IPS-18c (cell line): ENCODE results near the gene TRPM1.
A peak's percentile ranks its signal among the peaks of the same experiment; 100 is the strongest.

Experiments
- H3K4me3 ChIP-seq: 2 replicates; pipeline ENCODE4 v1.7.0; 2013; ENCODE audit warnings: low read depth, mild to moderate bottlenecking, low read length, moderate library complexity; ENCODE audit not compliant: insufficient read depth
- H3K9me3 ChIP-seq: one replicate; pipeline ENCODE4 v1.6.1; 2013; ENCODE audit warnings: mild to moderate bottlenecking, low read length, moderate library complexity; ENCODE audit not compliant: control insufficient read depth, insufficient read depth

Gene TRPM1

GRCh38 chr15:31016446-31016915 lies 85.0 kb downstream of the TRPM1 start:
- no peaks in the 10 kb centered on the region for H3K9me3 ChIP-seq
- no peak overlapping the region for H3K4me3 ChIP-seq

- H3K9me3 ChIP-seq: no peaks in the 10 kb centered on the region
- no peak overlapping the region for H3K4me3 ChIP-seq
Observed at GRCh38 chr15:31014608-31014925, 87.0 kb downstream of the TRPM1 start.

GRCh38 chr15:31013863-31014607 lies 87.5 kb downstream of the TRPM1 start:
- Histone ChIP-seq H3K9me3 (no peaks in the 10 kb centered on the region), H3K4me3 (no peak overlapping the region)

- no peak overlapping the region for H3K4me3 ChIP-seq
- H3K9me3 ChIP-seq: no peaks in the 10 kb centered on the region
Observed at GRCh38 chr15:31012455-31012854, 89.1 kb downstream of the TRPM1 start.

- Histone ChIP-seq H3K4me3 (no peak overlapping the region), H3K9me3 (no peaks in the 10 kb centered on the region)
Observed at GRCh38 chr15:31010036-31010435, 91.5 kb downstream of the TRPM1 start.

- H3K9me3 ChIP-seq: no peaks in the 10 kb centered on the region
- H3K4me3 ChIP-seq: no peak overlapping the region
Observed at GRCh38 chr15:31005660-31006059, 95.9 kb downstream of the TRPM1 start.

- H3K9me3 ChIP-seq: no peaks in the 10 kb centered on the region
- no peak overlapping the region for H3K4me3 ChIP-seq
Observed at GRCh38 chr15:31004220-31004733, 97.2 kb downstream of the TRPM1 start.

GRCh38 chr15:31001702-31002101 lies 99.8 kb downstream of the TRPM1 start:
- Histone ChIP-seq H3K4me3 (no peak overlapping the region), H3K9me3 (no peaks in the 10 kb centered on the region)

- H3K9me3 ChIP-seq: no peaks in the 10 kb centered on the region
- no peak overlapping the region for H3K4me3 ChIP-seq
Observed at GRCh38 chr15:30999729-31000128, 101.8 kb downstream of the TRPM1 start.

GRCh38 chr15:30997270-30997669 lies 104.3 kb downstream of the TRPM1 start:
- Histone ChIP-seq H3K4me3 (no peak overlapping the region), H3K9me3 (no peaks in the 10 kb centered on the region)

- Histone ChIP-seq H3K9me3 (peaks cover 3% of the 10 kb centered on the region), H3K4me3 (peak overlapping the region; percentile 82)
Observed at GRCh38 chr15:30992249-30992864, 109.2 kb downstream of the TRPM1 start.

GRCh38 chr15:30991255-30992235 lies 110.0 kb downstream of the TRPM1 start, which contains the start of gene MTMR10:
Gene MTMR10 (minus strand): TSS chr15:30991628. CDS start chr15:30991506, 122 bp downstream.
- Histone ChIP-seq H3K4me3 (peak within 1 kb of the TSS; percentile 82), H3K9me3 (peaks cover 3% of the 10 kb centered on the region)

GRCh38 chr15:30990446-30991254 lies 110.9 kb downstream of the TRPM1 start:
- peaks cover 3% of the 10 kb centered on the region for H3K9me3 ChIP-seq
- peak overlapping the region; percentile 82 for H3K4me3 ChIP-seq

- Histone ChIP-seq H3K9me3 (peaks cover 3% of the 10 kb centered on the region), H3K4me3 (no peak overlapping the region)
Observed at GRCh38 chr15:30990036-30990435, 111.5 kb downstream of the TRPM1 start.

- Histone ChIP-seq H3K9me3 (no peaks in the 10 kb centered on the region), H3K4me3 (no peak overlapping the region)
Observed at GRCh38 chr15:30985081-30985531, 116.4 kb downstream of the TRPM1 start.

- no peak overlapping the region for H3K4me3 ChIP-seq
- H3K9me3 ChIP-seq: no peaks in the 10 kb centered on the region
Observed at GRCh38 chr15:30984542-30984941, 117.0 kb downstream of the TRPM1 start.
